Measurements from ENCODE around the gene ZFP64. TPM values are rescaled to one million over a fixed set of nuclear protein-coding genes. Genes with fewer than 3 reads are reported as not detected.

The ZFP64 gene
- total RNA-seq, 2 experiments from 2014 or later: 11.6 to 14.2 TPM

DNA sequence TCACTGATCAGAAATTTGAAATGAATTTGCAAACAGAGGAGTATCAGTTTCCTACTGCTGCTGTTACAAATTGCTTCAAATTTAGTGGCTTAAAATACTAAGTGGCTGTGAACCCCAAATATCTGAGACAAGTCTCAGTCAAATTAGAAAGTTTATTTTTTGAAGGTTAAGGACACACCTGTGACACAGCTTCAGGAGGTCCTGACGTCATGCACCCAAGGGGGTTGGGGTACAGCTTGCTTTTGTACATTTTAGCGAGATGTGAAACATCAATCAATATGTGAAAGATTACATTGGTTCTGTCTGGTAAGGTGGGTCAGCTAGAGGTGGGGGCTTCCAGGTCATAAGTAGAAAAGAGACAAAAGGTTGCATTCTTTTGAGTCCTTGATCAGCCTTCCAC lies 21.4 kb upstream of the ZFP64 start:
- intact Hi-C loops (cut with micrococcal nuclease): no loop called here
- ChIA-PET CTCF (no interaction called here), POLR2A (no interaction called here)
- no peak overlapping the region for H3K4me3 Mint-ChIP-seq
- ATAC-seq (no peak), DNase-seq (no peak)
- peaks cover 8% of the 10 kb centered on the region for H3K27me3 Mint-ChIP-seq
- TF ChIP-seq, protein P1, sequence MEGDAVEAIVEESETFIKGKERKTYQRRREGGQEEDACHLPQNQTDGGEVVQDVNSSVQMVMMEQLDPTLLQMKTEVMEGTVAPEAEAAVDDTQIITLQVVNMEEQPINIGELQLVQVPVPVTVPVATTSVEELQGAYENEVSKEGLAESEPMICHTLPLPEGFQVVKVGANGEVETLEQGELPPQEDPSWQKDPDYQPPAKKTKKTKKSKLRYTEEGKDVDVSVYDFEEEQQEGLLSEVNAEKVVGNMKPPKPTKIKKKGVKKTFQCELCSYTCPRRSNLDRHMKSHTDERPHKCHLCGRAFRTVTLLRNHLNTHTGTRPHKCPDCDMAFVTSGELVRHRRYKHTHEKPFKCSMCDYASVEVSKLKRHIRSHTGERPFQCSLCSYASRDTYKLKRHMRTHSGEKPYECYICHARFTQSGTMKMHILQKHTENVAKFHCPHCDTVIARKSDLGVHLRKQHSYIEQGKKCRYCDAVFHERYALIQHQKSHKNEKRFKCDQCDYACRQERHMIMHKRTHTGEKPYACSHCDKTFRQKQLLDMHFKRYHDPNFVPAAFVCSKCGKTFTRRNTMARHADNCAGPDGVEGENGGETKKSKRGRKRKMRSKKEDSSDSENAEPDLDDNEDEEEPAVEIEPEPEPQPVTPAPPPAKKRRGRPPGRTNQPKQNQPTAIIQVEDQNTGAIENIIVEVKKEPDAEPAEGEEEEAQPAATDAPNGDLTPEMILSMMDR (IDR thresholded peaks at IDR 0.05): no peak
- H3K27ac Mint-ChIP-seq: no peak overlapping the region
- H3K9me3 Mint-ChIP-seq: peaks cover 12% of the 10 kb centered on the region
- H3K36me3 Mint-ChIP-seq (ENCODE audit: low read depth): no peaks in the 10 kb centered on the region
- no peaks in the 10 kb centered on the region for H3K4me1 Mint-ChIP-seq (ENCODE audit: low read depth)

DNA sequence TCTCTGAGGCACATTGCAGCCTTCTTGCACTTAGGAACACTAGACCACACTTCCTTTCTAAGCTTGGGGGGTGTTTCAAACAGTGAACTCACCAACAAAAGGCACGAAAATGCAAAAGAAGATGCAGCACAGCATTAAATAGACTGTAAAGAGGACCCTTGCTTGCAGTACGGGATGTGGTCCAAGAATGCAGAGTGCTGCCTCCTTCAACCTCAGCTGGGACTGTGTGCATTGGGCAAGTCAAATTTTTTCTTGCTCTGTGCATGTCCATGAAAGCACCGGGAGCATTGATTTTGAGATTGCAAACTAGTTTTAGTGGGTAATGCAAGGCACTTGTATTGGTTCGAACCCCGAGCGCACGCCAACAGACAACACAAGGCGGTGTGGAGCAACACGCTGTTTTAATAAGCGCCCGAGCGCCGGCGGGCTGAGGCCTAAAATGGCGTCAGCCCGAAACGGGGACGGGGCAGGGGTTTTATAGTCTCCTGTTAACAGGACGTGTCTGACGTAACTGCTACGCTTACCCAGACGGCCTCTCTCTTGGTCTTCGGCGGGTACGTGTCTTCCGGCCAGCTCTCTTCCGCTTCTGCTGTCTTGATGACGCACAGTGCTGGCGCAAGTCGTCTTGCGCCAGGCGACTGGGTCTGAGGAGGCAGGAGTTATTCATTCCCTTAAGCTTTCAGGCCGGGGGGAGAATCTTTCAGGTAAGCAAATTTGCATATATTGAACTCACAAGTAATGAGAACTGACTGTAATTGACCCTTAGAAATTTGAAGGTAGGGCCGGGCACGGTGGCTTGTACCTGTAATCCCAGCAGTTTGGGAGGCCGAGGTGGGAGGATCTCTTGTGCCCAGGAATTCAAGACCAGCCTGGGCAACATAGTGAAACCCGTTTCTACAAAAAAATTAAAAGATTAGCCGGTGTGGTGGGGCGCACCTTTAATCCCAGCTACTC lies 18.7 kb upstream of the ZFP64 start:
- Mint-ChIP-seq H3K36me3 (ENCODE audit: low read depth) (no peaks in the 10 kb centered on the region), H3K27me3 (peaks cover 12% of the 10 kb centered on the region), H3K4me1 (ENCODE audit: low read depth) (no peaks in the 10 kb centered on the region), H3K27ac (no peak overlapping the region), H3K4me3 (no peak overlapping the region), H3K9me3 (peaks cover 9% of the 10 kb centered on the region)
- CTCF ChIA-PET: interaction anchor here (0.8 kb wide), 1 partner anchor 82 kb away, joined by 3 read pairs; no protein-coding TSS in a partner anchor
- intact Hi-C loops (cut with micrococcal nuclease): no loop called here
- TF ChIP-seq, protein P1 (IDR thresholded peaks at IDR 0.05): no peak
- no peak for ATAC-seq
- DNase-seq: no peak
- POLR2A ChIA-PET: no interaction called here

DNA sequence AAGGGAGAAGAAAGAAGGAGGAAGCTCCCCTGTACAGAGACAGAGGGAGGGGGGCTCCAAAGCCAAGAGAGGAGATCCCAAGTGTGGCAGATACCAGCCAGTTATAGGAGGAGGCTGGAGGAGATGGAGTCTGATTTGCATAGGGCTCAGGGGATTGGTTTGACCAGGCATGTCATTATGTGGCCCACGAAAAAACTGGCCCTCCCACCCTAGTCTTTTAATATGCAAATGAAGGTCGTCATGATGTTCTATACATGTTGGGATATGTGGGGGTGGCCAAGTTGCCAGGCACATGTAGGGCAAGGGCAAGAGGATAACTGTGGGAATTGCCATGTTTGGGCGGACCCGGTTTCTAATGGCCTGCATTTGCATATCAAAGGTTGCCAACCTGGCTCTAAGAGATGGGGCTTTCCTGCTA lies 17.6 kb upstream of the ZFP64 start:
- no peak overlapping the region for H3K27ac Mint-ChIP-seq
- H3K36me3 Mint-ChIP-seq (ENCODE audit: low read depth): no peaks in the 10 kb centered on the region
- H3K9me3 Mint-ChIP-seq: peaks cover 9% of the 10 kb centered on the region
- ATAC-seq (no peak), DNase-seq (no peak)
- ChIA-PET CTCF (interaction anchor here (0.8 kb wide), 1 partner anchor 80 kb away, joined by 3 read pairs; no protein-coding TSS in a partner anchor), POLR2A (no interaction called here)
- TF ChIP-seq, protein P1 (IDR thresholded peaks at IDR 0.05): no peak
- no peak overlapping the region for H3K4me3 Mint-ChIP-seq
- no peaks in the 10 kb centered on the region for H3K4me1 Mint-ChIP-seq (ENCODE audit: low read depth)
- peaks cover 12% of the 10 kb centered on the region for H3K27me3 Mint-ChIP-seq
- intact Hi-C loops (cut with micrococcal nuclease): no loop called here

DNA sequence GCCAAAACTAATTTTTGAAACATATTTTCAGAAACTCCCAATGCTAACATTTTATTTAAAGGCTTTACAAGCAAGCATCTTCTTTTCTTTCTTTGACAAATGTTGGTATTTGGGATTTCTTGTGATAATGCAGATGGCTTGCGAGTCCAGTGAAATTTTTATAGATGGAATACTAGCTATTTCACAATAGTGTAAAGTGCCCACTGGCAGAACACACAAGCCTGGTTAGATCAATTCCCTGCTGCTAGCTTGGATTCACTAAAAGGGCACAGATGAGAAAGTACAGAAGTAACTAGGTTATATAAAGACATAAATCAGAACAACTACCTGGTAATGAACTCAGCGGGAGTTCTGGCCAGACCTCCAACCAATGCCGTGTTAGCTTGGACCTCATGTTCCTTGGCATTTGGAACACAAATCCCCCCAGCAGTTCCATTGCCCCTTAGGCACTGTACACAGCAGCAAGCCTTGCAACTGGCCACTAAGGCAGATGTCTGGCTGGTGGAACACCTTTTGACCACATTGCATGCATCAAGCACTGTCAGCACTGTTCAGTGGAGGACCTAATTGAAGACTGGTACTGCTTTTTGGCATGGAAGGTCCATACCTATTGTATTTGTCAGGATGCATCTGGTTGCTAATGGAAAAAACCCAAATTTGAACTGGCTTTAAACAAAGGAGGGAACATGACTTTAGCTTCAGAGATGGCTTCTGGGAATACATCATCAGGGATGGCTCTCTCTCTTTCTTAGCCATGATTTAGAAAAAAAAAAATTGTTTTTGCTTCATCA lies 15.6 kb upstream of the ZFP64 start:
- TF ChIP-seq, protein P1 (IDR thresholded peaks at IDR 0.05): no peak
- Mint-ChIP-seq H3K36me3 (ENCODE audit: low read depth) (no peaks in the 10 kb centered on the region), H3K9me3 (peaks cover 9% of the 10 kb centered on the region), H3K4me3 (no peak overlapping the region), H3K4me1 (ENCODE audit: low read depth) (no peaks in the 10 kb centered on the region), H3K27ac (no peak overlapping the region), H3K27me3 (peaks cover 9% of the 10 kb centered on the region)
- POLR2A ChIA-PET: interaction anchor here (0.6 kb wide), 1 partner anchor 67 kb away, joined by 3 read pairs; no protein-coding TSS in a partner anchor
- CTCF ChIA-PET: interaction anchor here (1.1 to 1.2 kb wide), 2 partner anchors 17 to 79 kb away, joined by 3 read pairs; no protein-coding TSS in a partner anchor
- intact Hi-C loops (cut with micrococcal nuclease): no loop called here
- ATAC-seq: no peak
- DNase-seq: no peak

All from activated CD8-positive, alpha-beta T cell treated with anti-CD3 and anti-CD28 coated beads for 36 hours (primary cell).